GM12875 (cell line): ENCODE measurements around the gene PROSER3.
"Not testable (repeated sequence)": the region's sequence is repeated elsewhere in the genome, so short reads cannot be mapped to it uniquely, and the experiment has no call there.

ENCODE experiments used
- H3K4me3 ChIP-seq: one replicate; pipeline ENCODE4 v1.5.1; 2011; ENCODE audit warnings: low read depth, low read length, control low read depth
- TF ChIP-seq, protein P1 (sequence below): IDR thresholded peaks from 2 replicates; pipeline ENCODE4 v1.5.1; 2011; ENCODE audit warnings: low read depth, mild to moderate bottlenecking, control low read depth, inconsistent platforms, low read length, moderate library complexity, borderline replicate concordance; ENCODE audit not compliant: insufficient read depth

The PROSER3 gene

GRCh38 chr19:35767288-35768081, 9.5 kb downstream of the PROSER3 start:
- H3K4me3 ChIP-seq = no peak overlapping the region
- TF ChIP-seq, protein P1, sequence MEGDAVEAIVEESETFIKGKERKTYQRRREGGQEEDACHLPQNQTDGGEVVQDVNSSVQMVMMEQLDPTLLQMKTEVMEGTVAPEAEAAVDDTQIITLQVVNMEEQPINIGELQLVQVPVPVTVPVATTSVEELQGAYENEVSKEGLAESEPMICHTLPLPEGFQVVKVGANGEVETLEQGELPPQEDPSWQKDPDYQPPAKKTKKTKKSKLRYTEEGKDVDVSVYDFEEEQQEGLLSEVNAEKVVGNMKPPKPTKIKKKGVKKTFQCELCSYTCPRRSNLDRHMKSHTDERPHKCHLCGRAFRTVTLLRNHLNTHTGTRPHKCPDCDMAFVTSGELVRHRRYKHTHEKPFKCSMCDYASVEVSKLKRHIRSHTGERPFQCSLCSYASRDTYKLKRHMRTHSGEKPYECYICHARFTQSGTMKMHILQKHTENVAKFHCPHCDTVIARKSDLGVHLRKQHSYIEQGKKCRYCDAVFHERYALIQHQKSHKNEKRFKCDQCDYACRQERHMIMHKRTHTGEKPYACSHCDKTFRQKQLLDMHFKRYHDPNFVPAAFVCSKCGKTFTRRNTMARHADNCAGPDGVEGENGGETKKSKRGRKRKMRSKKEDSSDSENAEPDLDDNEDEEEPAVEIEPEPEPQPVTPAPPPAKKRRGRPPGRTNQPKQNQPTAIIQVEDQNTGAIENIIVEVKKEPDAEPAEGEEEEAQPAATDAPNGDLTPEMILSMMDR = no peak

GRCh38 chr19:35768082-35768421, 10.1 kb downstream of the PROSER3 start:
- TF ChIP-seq, protein P1 = no peak

DNA sequence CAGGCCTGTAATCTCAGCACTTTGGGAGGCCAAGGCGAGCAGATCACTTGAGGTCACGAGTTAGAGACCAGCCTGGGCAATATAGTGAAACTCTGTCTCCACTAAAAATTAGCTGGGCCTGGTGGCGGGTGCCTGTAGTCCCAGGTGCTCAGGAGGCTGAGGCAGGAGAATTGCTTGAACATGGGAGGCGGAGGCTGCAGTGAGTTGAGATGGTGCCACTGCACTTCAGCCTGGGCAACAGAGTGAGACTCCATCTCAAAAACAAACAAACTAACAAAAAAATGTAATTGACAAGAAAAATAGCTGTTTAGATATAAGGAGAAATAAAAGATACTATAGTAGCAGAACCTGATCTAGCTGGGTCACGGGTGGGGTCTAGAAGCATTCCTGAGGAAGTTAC, 14.4 kb downstream of the PROSER3 start:
- not testable (repeated sequence) for H3K4me3 ChIP-seq

More at GRCh38 chr19:35768082-35768421, 10.1 kb downstream of the PROSER3 start:
- no peak overlapping the region for H3K4me3 ChIP-seq

- no peak overlapping the region for H3K4me3 ChIP-seq
- TF ChIP-seq, protein P1 = no peak
Observed at GRCh38 chr19:35773020-35773806, 15.2 kb downstream of the PROSER3 start.

DNA sequence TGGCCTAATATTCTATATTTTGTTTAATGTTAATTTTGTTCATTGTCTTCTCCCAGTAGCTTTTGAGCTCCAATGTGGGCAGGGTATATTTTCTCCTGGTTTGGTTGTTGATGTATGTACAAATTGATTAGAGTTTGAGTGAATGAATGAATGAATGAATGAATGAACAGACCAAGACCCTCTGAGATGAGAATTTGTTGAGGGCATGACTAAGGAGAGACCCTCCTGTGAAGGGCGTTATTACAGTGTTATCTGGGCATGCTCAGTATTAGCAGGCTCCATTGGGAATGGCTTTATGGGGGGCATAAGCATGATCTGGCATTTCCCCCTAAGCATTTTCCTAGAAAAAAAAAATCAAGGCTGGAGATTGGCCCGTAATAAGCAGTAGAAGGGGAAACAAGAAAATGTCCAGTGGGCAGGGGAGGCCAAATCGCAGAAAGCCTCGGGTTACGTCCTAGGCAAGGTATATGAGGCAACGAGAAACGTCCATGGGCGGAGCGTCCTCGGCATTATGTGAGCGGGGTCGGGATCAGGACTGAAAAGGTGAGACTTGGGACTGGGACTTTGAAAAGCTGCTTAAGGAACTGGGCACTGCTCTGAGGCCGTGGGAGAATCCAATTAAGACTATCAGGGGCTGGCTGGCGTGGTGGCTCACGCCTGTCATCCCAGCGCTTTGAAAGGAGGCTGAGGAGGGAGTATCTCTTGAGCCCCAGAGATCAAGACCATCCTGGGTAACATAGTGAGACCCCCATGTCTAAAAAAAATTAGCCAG, 16.5 kb downstream of the PROSER3 start:
- no peak overlapping the region for H3K4me3 ChIP-seq
- TF ChIP-seq, protein P1 = no peak

- no peak overlapping the region for H3K4me3 ChIP-seq
- TF ChIP-seq, protein P1 = no peak
Observed at GRCh38 chr19:35775046-35775297, 17.0 kb downstream of the PROSER3 start.

DNA sequence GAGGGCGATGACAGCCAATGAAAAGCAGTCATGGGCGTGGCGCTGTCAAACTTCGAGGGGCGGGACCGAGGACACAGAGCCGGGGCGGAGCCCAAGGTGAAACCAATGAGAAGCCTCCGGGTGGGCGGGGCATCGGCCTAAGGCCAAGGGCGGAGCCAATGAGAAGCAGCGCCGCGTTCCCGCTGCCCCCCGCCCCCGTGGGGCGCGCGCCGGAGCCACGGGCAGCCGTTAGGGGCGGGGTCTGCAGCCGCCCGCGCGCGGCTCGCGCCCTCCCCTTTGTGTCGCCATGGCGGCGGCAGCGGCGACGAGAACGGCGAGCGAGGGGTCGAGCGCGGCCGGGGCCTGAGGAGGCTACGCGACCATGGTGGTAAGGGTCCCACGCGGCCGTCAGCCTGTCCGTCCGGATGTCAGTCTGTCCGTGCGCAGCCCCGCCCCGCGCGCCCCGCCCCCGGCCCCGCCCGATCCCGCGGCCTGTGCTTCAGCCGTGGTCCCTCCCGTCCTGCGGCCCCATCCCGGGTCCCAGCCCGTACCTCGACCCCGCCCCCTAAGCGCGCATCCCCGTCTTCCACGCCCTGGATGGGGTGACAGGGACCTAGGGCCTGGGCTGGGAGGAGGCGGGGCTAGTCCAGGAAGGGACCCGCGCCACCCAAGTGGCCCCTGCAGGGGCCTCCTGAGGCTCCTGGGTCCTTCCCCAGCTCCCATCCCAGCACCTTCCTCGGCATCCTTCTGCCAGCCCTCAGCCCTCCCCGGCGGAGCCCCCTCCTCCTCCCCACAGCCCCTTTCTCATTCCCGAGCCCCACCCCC, 17.5 kb downstream of the PROSER3 start, which contains the start of gene ARHGAP33:
TSS of gene ARHGAP33 (plus strand) at position 267 of the 804 bp plus-strand sequence. CDS start at position 362, 95 bp downstream.
- H3K4me3 ChIP-seq = peak within 1 kb of the TSS; percentile 59
- TF ChIP-seq, protein P1 = no peak
